C1 segment of cervical spinal cord (tissue), 14 donors: ENCODE results near the gene USP24.

ENCODE experiments used
- DNase-seq, 14 donors: peaks; one replicate each; lab custom pipeline; 2025; lab: John Stamatoyannopoulos, UW

Gene USP24, protein sequence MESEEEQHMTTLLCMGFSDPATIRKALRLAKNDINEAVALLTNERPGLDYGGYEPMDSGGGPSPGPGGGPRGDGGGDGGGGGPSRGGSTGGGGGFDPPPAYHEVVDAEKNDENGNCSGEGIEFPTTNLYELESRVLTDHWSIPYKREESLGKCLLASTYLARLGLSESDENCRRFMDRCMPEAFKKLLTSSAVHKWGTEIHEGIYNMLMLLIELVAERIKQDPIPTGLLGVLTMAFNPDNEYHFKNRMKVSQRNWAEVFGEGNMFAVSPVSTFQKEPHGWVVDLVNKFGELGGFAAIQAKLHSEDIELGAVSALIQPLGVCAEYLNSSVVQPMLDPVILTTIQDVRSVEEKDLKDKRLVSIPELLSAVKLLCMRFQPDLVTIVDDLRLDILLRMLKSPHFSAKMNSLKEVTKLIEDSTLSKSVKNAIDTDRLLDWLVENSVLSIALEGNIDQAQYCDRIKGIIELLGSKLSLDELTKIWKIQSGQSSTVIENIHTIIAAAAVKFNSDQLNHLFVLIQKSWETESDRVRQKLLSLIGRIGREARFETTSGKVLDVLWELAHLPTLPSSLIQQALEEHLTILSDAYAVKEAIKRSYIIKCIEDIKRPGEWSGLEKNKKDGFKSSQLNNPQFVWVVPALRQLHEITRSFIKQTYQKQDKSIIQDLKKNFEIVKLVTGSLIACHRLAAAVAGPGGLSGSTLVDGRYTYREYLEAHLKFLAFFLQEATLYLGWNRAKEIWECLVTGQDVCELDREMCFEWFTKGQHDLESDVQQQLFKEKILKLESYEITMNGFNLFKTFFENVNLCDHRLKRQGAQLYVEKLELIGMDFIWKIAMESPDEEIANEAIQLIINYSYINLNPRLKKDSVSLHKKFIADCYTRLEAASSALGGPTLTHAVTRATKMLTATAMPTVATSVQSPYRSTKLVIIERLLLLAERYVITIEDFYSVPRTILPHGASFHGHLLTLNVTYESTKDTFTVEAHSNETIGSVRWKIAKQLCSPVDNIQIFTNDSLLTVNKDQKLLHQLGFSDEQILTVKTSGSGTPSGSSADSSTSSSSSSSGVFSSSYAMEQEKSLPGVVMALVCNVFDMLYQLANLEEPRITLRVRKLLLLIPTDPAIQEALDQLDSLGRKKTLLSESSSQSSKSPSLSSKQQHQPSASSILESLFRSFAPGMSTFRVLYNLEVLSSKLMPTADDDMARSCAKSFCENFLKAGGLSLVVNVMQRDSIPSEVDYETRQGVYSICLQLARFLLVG (N-terminal part only)

DNA sequence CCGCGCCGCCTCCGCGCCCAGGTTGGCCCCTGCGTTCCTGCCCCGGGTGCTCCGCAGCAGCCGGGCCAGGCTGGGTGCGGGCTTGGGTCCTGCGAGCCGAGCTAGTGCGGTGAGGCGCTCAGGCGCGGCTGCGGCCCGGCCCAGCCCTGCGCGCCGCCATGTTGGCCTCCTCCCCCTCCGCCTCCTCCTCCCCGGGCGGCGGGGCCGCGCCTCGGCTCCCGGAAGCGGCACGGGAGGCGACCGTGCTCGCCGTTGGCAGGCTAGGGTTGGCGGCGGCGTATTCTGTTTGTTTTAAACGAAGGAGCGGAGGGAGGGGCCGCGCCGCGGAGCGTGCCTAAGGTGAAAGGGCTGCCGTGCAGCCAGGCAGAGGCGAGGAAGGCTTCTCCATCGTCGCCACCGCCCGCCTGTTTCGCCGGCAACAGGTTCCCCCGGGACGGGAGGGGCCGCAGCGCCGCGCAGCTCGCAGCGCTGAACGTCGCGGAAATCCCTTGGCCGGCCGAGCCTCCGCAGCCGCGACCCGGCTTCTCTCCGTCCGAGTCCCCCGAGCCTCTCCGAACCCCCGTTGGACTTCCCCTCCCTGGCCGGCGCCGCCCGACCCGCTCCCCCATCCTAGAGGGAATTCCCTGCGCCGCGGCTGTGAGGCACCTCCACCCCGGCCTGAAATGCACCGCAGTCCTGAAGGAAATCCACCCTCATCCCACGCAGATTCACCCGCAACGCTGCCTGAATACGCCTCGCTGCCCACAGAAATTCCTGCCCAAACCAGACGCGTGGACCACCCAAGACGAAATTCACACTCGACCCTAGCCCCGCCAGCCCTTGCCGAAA lies at the start of gene USP24:
USP24 (minus strand) TSS at position 171 of the 828 bp plus-strand sequence. CDS start 251 bp downstream, outside the sequence.
- DNase-seq = peak in 12 of 14 donors; percentile 31 to 92 (median 74)

DNA sequence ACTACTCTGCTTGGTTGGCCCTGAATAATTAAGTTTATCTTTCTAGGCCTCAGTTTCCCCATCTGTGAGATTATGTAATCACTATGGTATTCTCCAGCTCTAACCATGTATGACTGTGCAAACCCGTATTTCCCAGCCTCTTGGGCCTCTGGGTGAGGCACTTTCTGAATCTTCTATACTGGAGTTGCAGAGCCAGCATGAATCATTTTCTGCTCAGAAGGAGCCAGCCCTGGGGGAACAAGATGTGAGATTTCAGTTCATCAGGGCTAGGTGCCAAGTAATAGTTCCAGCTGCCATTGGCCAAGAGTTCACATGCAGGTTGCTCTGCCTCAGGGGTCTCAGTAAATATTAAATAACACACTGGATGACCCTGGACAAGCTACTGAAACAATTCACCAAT lies 47.7 kb upstream of the USP24 start:
- no peak for DNase-seq

DNA sequence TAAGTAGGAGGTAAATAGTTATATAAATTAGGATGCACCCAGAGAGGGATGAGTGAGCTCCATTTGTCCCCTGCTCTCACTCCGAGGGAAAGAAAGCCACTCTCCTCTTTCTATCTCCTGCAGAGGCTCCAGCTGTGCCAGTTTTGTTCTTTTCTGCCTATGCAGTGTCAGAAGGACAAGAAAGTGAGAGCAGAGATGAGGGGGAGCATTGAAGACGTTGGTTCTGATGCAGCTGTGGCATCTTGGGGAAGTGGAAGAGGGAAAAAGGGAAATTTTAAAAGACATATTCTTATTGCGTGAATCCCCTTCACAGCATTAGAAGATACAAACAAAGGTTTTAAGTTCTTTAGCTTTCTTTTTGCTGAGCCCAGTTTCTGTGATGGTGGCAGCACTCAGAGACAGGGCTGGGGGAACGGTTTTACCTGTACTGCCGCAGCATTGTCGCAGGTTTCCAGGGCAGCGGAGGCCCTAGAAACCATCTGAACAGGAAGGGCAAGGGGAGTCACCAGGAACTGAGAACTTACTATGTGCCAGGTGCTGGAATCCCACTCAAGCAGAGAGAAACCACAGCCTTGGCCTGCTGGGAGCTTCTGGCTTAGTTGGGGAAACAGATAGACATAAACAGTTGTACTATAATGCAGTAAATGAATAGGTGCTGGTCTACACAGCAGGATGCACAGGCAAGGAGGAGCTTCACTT lies 44.9 kb upstream of the USP24 start:
- no peak for DNase-seq

DNA sequence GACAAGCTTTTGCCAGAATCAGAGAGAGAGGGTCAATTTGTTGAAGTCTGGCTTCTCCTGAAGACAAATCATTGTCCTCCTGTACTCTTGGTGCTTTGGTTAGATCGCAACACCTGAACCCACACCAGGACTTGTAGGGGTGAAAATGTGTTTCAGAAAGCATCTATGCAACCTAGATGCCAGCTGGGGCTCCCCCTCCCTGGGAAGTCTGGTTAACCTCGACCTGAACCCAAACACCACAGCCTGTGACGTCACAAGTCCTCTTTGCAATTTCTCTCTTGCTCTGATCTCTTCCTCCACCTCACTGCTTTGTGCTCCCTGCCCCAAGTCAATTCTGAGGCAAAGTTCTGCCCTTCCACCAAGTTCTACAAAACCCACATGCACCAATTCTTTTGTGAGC lies 42.8 kb upstream of the USP24 start:
- DNase-seq = no peak

DNA sequence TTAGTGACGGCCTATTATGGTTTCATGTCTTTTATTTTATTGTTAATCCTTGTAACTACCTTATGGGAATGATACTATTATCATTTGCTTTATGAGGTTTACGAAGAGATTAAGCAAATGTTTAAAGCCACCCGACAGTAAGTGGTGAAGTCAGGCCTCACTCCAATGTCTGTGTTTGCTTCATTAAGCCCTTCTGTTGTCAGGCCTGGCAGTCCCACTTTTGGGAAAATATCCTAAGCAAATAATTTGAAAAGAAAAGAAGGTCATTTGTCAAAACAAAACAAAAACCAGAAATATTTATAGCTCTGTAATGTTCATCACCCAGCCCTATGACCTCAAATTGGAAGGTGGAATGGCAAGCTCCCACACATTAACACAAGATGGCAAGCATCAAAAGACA lies 40.7 kb upstream of the USP24 start:
- peak in 1 of 14 donors; percentile 40 for DNase-seq

DNA sequence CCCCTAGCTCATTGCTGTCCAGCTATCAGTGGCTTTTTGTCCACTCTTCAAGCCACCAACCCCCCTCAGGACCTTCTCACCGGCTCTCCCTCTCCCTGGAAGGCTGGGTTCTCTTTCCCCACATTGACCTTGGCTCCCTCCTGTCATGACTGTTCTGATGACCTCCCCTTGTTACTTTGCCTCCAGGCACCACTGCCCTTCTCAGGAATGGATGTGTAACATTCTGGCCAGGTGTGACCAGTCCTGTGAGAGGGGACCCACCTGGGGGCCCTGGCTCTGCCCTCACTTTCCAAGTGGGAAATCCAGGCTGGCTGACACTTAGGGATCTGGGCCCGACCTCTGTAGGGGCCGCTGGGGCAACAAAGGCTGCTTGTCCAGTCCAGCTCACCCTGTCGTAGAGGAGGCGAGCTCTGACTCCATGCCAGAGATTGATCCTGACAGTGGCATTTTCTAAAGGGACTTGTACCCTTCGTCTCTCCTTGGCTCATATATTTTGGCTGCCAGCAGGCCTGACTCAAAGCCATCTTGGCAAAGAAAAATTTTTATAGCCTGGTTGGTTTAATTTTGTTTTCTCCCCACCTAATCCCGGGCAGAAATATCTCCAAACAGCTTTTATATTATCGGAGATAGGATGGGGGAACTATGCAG lies 37.9 kb upstream of the USP24 start:
- DNase-seq = peak in 3 of 14 donors; percentile 5 to 49 (median 9)

DNA sequence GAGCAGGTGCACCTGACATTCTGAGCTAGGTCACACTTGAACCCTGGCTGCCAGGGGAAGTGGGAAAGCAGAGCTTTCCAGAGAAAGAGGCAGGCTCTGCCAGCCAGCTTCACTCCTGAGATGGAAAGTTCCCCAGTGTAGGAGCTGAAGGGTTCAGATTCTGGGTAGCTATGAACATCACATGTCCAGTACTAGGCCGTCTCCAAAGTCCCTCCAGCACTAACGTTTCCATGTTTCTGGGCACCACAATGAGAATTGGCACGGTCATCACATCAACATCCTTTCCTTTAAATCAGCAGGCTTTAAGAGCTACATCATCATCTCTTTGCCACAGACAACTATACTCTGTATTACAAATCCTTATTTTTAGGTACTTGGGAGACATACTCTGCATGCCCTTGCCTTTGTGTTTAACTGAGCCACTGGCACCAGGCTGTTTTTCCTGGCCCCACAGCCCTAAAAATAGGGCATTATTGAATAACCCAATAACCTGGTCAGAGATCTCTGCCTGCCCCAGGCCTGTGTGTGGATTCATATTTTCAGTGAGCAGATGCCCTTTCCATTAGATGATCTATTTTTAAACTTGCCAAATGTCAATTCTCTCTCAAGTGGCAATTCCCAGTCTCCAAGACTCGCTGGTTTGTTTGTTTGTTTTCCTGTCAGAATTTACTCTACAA lies 35.4 kb upstream of the USP24 start:
- peak in 1 of 14 donors; percentile 83 for DNase-seq

DNA sequence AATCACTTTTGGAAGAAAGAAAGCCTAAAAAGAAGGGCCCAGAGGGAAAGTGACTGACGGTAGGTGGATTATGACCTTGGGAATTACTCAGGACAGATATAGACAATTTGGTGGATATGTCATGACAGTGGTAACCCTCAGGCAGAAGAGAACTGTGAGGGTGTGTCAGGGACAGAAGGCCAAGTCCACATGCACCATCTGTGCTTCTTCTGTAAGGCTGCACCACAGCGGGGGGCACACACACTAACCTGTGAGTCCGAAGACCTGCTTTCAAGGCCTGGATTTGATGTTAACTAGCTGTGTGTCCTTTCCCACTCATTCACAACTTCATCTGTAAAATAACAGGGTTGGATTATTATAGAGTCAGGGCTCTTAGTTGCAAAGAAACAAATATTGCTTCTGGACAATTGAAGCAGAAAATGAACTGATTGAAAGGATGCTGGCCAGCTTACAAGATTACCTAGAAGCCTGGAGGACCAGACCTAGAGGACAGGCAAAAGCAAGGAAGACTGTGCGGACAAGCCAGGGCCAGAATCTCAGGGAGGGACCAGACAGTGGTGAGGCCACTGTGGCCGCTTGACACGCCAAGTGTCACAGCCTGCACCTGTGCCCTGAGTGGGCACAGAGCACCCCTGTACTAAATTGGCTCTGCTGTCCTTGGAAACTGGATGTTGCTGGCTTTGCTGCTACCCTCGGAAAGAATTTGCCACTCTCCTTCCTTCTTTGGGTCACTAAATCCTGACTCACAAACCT lies 34.7 kb upstream of the USP24 start:
- peak in 3 of 14 donors; percentile 7 to 91 (median 14) for DNase-seq

DNA sequence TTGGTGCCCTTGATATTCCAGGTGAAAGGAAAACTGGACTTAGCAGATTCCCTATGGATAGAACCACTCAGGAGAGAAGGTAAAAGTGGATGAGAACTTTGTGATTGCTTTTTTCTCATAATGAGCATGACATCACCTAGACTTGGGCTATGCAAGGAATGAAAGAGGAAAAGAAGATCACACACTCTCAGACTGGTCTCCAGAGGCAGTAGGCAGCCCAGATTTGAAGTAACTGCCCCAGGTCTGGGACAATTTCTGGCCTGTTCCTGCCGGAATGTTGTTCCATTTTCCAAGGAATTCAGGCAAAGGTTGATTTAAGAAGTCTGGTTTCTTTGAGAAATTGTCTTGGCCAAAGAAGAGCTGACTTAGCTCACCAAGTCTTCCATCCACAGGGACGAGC lies 31.7 kb upstream of the USP24 start:
- DNase-seq = no peak

DNA sequence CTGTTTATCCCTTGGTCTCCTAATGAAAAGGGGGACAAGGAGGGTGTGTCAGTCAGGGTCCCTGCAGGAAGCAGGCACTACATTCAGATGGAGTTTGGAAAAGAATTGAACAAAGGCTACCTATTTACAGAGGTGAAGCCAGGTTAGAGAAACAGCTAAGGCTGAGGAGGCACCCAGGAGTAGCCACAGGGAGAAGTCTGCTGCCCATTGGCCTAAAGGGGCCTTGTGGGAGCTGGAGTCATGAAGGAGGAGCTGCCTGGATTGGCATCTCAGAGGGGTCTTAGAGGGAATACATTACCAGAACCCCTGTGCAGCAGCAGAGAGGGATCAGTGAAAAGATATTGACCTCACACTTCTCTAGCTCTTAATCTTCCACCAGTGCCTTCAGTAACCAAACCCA lies 31.2 kb upstream of the USP24 start:
- DNase-seq = no peak

DNA sequence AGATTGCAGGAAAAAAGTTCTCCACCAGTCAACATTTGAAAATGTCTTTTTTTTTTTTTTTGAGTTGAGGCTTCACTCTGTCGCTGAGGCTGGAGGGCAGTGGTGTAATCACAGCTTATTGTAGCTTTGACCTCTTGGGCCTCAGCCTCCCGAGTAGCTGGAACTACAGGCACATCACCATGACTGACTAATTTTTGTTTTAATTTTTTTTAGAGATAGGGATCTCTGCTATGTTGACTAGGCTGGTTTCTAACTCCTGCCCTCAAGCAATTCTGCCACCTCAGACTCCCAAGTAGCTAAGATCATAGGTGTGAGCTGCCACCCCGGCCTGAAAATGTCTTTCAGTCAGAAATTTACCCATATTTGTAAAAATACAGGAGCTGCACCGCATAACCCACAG lies 30.6 kb upstream of the USP24 start:
- DNase-seq = no peak

DNA sequence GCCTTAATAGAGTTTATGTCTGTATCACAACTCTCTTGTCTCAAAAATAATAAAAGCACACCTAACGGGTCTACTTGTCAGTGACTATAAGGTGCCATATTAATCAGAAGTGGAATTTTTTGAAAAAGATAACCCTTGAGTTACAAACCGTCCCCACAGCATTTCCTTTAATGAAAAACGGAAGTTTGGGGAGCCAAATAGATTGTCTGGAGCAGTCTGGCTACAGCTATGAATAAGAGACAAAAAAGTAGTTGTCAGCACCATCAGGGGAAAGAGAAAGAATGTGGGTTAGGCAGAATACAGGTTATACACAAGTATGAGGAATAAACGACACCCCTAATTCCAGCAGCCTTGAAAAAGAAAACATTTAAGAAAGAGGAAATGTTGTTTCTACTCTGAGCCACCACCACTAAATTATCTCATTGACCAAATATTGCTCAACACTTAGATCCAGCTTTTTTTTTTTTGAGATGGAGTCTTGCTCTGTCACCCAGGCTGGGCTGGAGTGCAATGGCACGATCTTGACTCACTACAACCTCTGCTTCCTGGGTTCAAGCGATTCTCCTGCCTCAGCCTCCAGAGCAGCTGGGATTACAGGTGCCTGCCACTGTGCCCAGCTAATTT lies 29.4 kb upstream of the USP24 start:
- DNase-seq = peak in 1 of 14 donors; percentile 0

DNA sequence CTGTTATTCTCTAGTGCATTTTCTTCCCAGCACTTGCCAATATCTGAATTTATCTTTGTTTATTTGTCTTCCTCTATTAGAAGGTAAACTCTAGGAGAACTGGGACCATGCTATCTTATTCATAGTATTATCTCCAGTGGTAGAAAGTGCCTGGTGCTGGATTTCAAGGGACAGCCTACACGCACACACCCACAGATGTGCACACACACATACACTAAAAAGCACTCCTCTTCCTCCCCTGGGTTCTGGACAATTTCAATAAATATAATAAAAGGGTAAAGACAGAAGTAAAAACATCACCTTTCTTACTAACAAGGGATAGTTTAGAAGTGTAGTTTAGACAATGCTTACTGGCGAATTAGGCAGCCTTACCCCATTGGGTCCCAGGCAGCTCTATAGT lies 28.5 kb upstream of the USP24 start:
- DNase-seq = no peak

DNA sequence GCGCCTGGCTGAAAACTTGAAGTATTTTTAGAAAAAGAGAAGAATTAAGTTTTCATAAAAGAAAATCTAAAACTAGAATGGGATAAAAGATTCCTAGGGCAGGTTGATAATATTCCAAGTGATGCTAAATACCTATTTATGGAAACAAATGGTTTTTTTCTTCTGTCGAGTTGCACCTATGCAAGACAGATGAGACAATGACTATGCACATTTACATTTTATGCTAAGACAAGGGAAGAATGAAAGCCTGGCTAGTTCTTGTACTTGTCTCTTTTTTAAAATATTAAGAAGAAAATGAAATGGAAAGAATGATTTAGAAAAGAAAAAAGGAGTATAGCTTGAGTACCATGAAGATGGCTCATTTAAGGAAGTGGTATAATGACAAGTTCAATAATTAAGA lies 24.4 kb upstream of the USP24 start:
- no peak for DNase-seq

DNA sequence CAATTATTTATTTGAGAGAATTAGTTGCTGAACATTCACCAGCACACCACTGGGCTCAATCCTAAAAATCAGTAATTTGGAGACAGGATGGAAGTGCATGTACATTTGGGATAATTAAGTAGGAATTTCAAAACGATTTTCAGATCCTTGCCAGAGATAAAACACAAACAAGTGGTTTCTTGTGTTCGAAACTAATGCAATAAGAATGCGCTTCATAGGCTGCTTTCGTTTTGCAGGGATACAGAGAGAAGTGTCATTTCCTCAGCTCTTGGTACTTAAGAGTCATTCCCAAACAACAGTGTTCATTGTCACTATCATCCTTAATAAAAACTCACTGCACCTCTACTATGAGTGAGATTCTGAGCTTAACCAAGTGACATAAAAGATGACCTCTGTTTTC lies 20.6 kb upstream of the USP24 start:
- DNase-seq = no peak

DNA sequence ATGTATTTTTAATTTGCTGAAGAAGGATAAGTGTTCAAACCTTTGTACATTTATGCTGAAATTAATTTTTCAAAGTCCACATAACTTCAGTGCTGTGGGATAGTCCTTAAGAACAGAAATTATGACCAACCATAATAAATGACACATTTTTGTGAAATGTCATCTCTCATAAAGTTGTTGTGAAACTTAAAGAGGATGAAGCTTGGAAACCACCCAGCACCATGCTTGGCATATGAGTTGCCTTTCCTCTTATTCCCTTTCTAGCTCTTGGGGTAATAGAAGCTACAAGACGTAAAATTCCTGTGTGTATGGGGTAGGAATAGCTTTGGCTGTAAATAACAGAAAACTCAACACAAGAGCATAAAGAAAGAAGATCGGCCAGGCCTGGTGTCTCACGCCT lies 18.9 kb upstream of the USP24 start:
- no peak for DNase-seq

DNA sequence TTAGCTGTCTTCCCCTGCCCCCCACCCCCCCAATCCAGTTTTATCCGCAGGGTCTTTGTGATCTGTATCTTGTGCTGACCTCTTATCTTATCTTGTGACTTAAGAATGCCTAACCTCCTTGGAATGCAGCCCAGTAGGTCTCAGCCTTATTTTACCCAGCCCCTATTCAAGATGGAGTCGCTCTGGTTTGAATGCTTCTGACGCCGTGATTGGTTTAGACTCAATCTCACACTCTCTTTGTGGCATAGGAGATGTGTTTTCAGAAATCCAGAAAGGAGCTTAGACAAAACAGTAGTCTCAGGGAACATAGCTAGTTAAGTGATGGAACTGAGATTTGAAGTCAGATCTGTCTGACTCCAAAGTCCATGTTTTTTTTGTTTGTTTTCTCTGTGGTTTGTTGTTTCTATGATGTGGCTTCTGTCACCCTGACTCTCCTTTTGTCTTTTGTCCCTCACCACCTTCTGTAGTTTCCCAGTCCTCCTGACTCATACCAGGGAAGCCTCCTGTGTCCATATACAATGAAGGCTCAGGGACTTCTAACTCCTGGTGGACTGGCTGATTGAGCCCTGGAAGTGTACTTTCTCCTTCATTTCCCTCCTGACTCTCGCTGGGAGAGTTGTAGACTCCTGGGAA lies 18.1 kb upstream of the USP24 start:
- no peak for DNase-seq
